Loucy (cell line): ENCODE measurements around the gene KLHL25.

Experiments used
- CTCF ChIP-seq: fragments of 200-600 bp; sonication (generic); conservative IDR thresholded peaks from 2 replicates; pipeline ENCODE4 v1.5.1; 2014; ENCODE audit warnings: mild to moderate bottlenecking, antibody characterized with exemption, low read length
- EZH2phosphoT487 ChIP-seq: fragments of 200-600 bp; IDR thresholded peaks from 2 replicates; pipeline ENCODE4 v1.6.1; 2018; ENCODE audit warnings: antibody characterized with exemption, mild to moderate bottlenecking, moderate library complexity, borderline replicate concordance

GRCh38 chr15:85800478-85801123, 5.9 kb upstream of the KLHL25 start:
- TF ChIP-seq CTCF (no peak), EZH2phosphoT487 (no peak)
